ENCODE results near the gene TLE6.
A peak's percentile ranks its signal among the peaks of the same experiment; 100 is the strongest.
"Not testable (repeated sequence)": the region's sequence is repeated elsewhere in the genome, so short reads cannot be mapped to it uniquely, and the experiment has no call there.

TLE6 gene

DNA sequence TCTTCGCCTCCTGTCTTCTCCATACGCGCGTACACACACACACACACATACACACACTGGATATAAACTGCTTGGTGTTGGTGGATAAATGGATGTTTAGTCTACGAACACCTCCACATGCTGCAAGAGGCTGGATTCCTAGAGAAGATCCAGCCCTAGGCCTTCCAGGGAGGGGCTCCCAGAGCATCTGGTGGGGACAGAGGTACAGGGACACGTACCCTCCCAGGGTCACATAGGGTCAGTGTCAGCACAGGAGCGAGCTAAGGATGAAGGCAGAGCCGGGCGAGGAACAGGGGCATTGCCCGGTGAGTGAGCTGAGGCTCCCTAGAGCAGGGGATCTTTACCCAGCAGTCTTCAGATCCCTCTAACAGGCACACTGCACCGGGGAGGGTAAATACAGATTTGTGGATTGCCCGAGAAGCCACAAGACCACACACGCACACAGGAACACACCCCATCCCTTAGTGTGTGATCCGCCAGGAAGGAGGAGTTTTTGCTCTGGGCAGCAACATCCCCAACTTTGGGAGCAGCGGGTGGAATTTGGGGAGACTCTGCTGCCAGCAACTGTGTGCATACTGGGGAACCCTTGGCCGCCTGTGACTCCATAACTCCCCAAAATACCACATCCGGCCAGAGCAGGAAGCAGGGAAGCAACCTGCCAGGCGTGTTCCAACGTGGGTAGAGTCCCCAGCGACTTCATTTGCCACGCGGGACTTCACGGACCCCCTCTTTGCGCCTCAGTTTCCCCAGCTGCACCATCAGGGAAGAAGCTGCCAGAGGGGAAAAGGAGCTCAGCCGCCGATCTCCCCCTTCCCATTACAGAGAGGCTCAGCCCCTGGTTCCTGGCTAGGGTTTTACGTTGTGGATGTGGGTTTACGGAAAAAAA lies 57.5 kb downstream of the TLE6 start:
- peaks cover 5% of the 10 kb centered on the region for H3K4me1 ChIP-seq (ENCODE audit: insufficient read depth, low read length)
- H3K36me3 ChIP-seq (ENCODE audit: insufficient read depth, low read depth, low read length), result no peaks in the 10 kb centered on the region
- peak overlapping the region; percentile 48; the same call in 1 of the 2 replicates for H3K9ac ChIP-seq (ENCODE audit: low read depth, low read length)
- peaks cover 80% of the 10 kb centered on the region for H3K27me3 ChIP-seq (ENCODE audit: insufficient read depth, low read length)
- peak overlapping the region; percentile 68 for H3K4me3 ChIP-seq (ENCODE audit: low read length)
- H3K27ac ChIP-seq (ENCODE audit: low read length), result no peak overlapping the region
- no peaks in the 10 kb centered on the region for H3K9me3 ChIP-seq (ENCODE audit: insufficient read depth, low read depth, low read length)

DNA sequence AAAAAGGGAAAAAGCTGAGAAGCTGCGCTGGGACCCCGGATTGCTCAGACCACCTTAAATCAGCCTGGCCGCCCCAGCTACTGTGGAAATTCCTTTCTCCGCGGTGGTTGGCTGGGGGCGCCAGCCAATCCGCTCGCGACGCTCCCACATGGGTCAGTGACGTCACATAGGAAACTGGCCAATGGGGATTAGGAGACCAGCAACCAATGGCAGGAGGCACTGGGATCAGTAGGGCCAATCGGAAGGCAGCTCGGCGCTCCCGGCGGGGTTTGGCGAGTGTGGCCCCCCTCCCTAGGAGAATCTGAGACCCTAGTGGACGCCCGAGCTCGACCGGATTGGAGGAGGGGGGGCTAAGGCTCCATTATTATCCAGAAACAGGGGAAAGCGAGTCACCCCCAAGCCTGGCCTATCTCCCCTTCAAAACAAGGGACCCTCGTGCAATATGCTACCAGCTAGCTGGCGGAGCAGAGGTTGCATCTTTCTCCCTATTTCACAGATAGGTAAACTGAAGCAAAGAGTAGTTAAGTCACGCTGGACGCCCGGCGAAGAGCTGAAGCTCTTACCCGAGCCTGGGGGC lies 58.3 kb downstream of the TLE6 start:
- peak overlapping the region; percentile 34 for H3K27ac ChIP-seq (ENCODE audit: low read length)
- peaks cover 5% of the 10 kb centered on the region for H3K4me1 ChIP-seq (ENCODE audit: insufficient read depth, low read length)
- peaks cover 80% of the 10 kb centered on the region for H3K27me3 ChIP-seq (ENCODE audit: insufficient read depth, low read length)
- no peaks in the 10 kb centered on the region for H3K36me3 ChIP-seq (ENCODE audit: insufficient read depth, low read depth, low read length)
- peak overlapping the region; percentile 82 for H3K4me3 ChIP-seq (ENCODE audit: low read length)
- H3K9ac ChIP-seq (ENCODE audit: low read depth, low read length), result peak overlapping the region; percentile 73; the same call in 1 of the 2 replicates
- H3K9me3 ChIP-seq (ENCODE audit: insufficient read depth, low read depth, low read length), result no peaks in the 10 kb centered on the region

DNA sequence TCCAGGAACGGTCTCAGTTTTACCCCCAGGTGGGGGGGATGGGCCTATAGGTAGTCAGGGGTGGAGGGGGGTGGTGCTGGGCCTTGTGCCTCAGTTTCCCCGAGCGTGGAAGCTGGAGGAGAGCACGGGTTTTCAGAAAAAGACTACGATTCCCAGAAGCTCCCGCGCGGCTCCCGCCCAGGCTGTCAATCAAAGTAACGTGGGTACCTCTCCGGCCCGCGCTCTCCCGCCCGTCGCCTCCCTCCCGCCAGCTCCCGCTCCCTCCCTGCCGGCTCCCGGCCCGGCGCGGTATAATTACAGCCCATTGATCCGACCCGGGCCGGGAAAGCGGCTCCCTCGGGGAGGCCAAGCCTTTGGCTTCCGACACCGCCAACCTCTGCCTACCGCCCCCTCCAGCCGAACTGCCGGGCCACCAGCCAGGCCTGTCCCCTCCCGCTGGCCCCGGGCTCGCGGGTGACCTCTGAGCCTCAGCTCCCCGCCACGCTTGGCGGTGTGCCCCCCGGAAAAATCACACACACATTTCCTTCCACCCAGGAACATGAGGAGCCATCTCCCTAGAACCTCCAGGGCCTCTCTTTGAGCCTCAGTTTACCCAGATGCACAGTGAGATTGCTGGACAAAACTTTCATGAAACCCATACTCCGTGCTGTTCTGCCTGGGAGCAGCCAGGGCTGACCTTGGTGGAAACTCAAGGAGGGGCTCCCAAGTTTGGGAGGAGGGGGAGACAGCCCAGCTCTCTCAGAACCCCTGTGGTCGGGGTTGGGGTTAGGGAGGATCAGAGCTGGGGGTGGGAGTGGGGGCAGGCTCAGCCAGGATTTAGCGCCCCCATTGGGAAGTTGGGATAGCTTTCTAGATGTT lies 59.0 kb downstream of the TLE6 start:
- H3K9me3 ChIP-seq (ENCODE audit: insufficient read depth, low read depth, low read length), result no peaks in the 10 kb centered on the region
- H3K27me3 ChIP-seq (ENCODE audit: insufficient read depth, low read length), result peaks cover 77% of the 10 kb centered on the region
- H3K4me3 ChIP-seq (ENCODE audit: low read length), result peak overlapping the region; percentile 82
- peak overlapping the region; percentile 73; the same call in 1 of the 2 replicates for H3K9ac ChIP-seq (ENCODE audit: low read depth, low read length)
- H3K36me3 ChIP-seq (ENCODE audit: insufficient read depth, low read depth, low read length), result no peaks in the 10 kb centered on the region
- H3K4me1 ChIP-seq (ENCODE audit: insufficient read depth, low read length), result peaks cover 5% of the 10 kb centered on the region
- H3K27ac ChIP-seq (ENCODE audit: low read length), result peak overlapping the region; percentile 34

DNA sequence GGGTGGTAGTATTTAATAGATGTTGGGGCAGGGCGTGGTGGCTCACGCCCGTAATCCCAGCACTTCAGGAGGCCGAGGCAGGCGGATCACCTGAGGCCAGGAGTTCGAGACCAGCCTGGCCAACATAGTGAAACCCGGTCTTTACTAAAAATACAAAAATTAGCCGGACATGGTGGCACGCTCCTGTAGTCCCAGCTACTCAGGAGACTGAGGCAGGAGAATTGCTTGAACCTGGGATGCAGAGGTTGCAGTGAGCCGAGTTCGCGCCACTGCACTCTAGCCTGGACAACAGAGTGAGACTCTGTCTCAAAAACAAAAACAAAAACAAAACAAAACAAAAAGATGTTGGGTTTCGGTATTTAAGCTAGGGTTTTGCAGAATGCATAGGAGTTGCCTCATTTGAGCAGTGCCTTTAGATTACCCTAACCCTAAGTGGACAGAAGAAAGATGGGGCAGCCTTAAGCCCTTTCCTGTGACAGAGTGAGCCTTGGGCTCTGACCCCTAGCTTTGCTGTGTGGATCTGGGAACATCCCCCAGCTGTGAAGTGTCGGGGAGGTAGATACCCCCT lies 59.7 kb downstream of the TLE6 start:
- Histone ChIP-seq H3K4me3 (ENCODE audit: low read length) (peak overlapping the region; percentile 70; the same call in 1 of the 2 replicates), H3K27me3 (ENCODE audit: insufficient read depth, low read length) (peaks cover 75% of the 10 kb centered on the region)
- H3K4me1 ChIP-seq (ENCODE audit: insufficient read depth, low read length); H3K9ac ChIP-seq (ENCODE audit: low read depth, low read length); H3K9me3 ChIP-seq (ENCODE audit: insufficient read depth, low read depth, low read length); H3K36me3 ChIP-seq (ENCODE audit: insufficient read depth, low read depth, low read length); H3K27ac ChIP-seq (ENCODE audit: low read length): not testable (repeated sequence)

DNA sequence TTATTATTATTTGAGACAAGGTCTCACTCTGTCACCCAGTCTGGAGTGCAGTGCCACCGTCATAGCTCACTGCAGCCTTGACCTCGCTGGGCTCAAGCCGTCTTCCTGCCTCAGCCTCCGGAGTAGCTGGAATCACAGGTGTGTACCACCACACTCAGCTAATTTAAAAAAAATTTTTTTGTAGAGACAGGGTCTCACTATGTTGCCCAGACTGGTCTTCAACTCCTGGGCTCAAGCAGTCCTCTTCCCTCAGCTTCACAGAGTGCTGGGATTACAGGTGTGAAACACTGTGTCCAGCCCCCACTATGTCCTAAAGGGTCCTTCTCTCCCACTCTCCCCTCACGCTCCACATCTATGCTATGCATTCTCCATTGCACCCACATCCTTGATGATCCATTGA lies 60.9 kb downstream of the TLE6 start:
- no peaks in the 10 kb centered on the region for H3K36me3 ChIP-seq (ENCODE audit: insufficient read depth, low read depth, low read length)
- no peak overlapping the region for H3K9ac ChIP-seq (ENCODE audit: low read depth, low read length)
- no peak overlapping the region for H3K4me3 ChIP-seq (ENCODE audit: low read length)
- H3K4me1 ChIP-seq (ENCODE audit: insufficient read depth, low read length), result peaks cover 5% of the 10 kb centered on the region
- peaks cover 72% of the 10 kb centered on the region for H3K27me3 ChIP-seq (ENCODE audit: insufficient read depth, low read length)
- no peaks in the 10 kb centered on the region for H3K9me3 ChIP-seq (ENCODE audit: insufficient read depth, low read depth, low read length)
- H3K27ac ChIP-seq (ENCODE audit: low read length), result no peak overlapping the region

DNA sequence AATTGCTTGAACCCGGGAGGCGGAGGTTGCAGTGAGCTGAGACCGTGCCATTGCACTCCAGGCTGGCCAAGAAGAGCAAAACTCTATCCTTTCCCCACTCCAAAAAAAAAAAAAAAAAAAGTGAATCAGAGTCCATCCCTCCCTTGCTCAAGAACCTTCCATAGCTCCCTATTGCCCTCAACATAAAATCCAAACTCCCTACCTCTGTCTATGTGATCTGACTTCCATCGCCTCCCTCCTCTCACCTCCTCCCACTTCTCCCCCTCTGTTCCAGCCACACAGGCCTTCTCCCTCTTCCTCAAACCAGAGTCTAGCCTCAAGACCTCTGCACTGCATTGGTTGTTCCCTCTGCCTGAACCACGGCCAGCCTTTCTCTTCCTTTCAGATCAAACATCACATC lies 61.8 kb downstream of the TLE6 start:
- H3K4me3 ChIP-seq (ENCODE audit: low read length), result no peak overlapping the region
- peaks cover 5% of the 10 kb centered on the region for H3K4me1 ChIP-seq (ENCODE audit: insufficient read depth, low read length)
- peaks cover 67% of the 10 kb centered on the region for H3K27me3 ChIP-seq (ENCODE audit: insufficient read depth, low read length)
- no peak overlapping the region for H3K27ac ChIP-seq (ENCODE audit: low read length)
- no peaks in the 10 kb centered on the region for H3K36me3 ChIP-seq (ENCODE audit: insufficient read depth, low read depth, low read length)
- no peaks in the 10 kb centered on the region for H3K9me3 ChIP-seq (ENCODE audit: insufficient read depth, low read depth, low read length)
- H3K9ac ChIP-seq (ENCODE audit: low read depth, low read length), result no peak overlapping the region

DNA sequence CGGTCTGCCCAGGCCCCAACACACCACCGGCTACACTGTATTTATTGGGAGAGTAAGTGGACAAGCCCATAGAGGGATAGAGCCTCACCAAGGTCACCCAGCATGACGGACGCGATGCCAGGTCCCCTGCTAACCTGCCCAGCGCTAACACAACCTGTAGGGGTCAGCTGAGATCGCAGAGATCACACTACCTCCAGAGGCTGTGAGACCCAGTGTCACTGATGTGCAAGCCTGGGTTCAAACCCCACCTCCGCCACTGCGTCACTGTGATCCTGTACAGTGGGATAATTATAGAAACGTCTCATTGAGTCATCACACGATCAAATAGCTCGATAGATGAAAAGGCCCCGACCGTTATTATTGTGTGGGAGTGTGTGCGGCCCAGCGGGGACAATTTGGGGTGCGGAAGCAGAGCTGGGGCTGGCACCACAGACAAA lies 62.3 kb downstream of the TLE6 start:
- Histone ChIP-seq H3K36me3 (ENCODE audit: insufficient read depth, low read depth, low read length) (no peaks in the 10 kb centered on the region), H3K27ac (ENCODE audit: low read length) (no peak overlapping the region), H3K27me3 (ENCODE audit: insufficient read depth, low read length) (peaks cover 67% of the 10 kb centered on the region), H3K9ac (ENCODE audit: low read depth, low read length) (no peak overlapping the region), H3K4me3 (ENCODE audit: low read length) (no peak overlapping the region), H3K4me1 (ENCODE audit: insufficient read depth, low read length) (peaks cover under 1% of the 10 kb centered on the region), H3K9me3 (ENCODE audit: insufficient read depth, low read depth, low read length) (no peaks in the 10 kb centered on the region)

DNA sequence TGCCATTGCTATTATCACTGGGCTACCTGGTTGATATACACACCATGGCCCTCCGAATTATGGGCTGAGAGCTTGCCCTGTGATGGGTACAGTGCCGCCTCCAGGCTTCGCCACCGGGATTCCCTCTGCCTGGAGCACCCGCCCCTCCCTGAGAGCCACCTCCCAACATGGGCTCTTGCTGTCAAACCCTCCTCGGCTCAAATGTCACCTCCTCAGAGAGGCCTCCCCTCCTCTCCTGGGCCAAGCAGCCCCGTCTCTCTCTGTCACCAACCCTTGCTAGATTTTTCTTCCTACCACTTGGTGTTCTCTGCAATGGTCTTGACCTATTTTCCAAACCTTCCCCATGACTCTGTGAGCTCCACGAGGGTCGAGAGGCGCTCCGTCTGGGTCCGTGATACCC lies 64.0 kb downstream of the TLE6 start:
- peaks cover 77% of the 10 kb centered on the region for H3K27me3 ChIP-seq (ENCODE audit: insufficient read depth, low read length)
- peak overlapping the region; percentile 49; the same call in 1 of the 2 replicates for H3K4me3 ChIP-seq (ENCODE audit: low read length)
- H3K9ac ChIP-seq (ENCODE audit: low read depth, low read length), result no peak overlapping the region

DNA sequence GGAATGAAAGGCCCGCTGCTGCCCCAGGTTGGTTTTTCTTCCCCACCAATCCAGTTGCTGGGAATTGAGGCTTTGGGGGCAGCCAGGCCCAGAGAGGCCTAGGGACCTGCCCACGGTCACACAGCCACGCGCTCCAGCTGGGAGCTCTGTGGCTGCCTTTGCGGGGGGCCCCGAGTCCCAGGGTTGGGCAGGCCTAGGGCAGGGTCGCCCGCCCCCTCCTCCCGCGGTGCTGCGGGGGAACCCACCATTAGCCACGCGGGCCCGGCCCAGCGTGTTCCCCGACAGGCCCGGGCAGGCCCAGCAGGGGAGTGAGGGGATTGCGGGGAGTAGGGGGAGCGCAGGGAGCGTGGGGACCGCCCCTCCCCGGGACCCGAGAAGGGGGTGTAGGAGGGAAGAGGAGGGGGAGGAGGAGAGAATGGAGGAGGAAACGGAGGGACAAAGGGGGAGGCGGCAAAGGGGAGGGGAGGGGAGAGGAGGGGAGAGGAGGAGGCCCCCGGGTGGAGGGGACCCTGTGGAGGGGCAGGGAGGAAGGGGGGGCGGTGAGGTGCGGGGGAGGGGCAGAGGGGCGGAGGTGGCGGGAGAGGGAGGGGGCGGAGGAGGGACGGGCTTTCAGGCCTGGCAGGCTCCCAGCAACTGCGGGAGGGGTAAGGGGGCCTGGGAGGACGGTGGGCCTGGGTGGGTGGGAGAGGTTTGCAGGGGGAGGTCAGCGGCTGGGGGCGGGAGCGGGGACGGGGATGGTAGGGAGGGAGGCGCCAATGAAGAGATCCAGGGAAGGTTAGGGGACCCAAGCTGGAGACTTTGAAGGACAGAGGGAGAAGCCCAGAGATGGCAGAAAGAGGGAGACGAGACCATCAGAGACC lies 64.6 kb downstream of the TLE6 start:
- no peak overlapping the region for H3K9ac ChIP-seq (ENCODE audit: low read depth, low read length)
- no peaks in the 10 kb centered on the region for H3K9me3 ChIP-seq (ENCODE audit: insufficient read depth, low read depth, low read length)
- peaks cover 5% of the 10 kb centered on the region; the same call in 1 of the 2 replicates for H3K4me1 ChIP-seq (ENCODE audit: insufficient read depth, low read length)
- peak overlapping the region; percentile 54 for H3K4me3 ChIP-seq (ENCODE audit: low read length)
- no peak overlapping the region for H3K27ac ChIP-seq (ENCODE audit: low read length)
- peaks cover 76% of the 10 kb centered on the region for H3K27me3 ChIP-seq (ENCODE audit: insufficient read depth, low read length)
- H3K36me3 ChIP-seq (ENCODE audit: insufficient read depth, low read depth, low read length), result no peaks in the 10 kb centered on the region

More for the DNA sequence above, 64.0 kb downstream of the TLE6 start:
- H3K9me3 ChIP-seq (ENCODE audit: insufficient read depth, low read depth, low read length), result no peaks in the 10 kb centered on the region
- peaks cover 5% of the 10 kb centered on the region; the same call in 1 of the 2 replicates for H3K4me1 ChIP-seq (ENCODE audit: insufficient read depth, low read length)
- no peak overlapping the region for H3K27ac ChIP-seq (ENCODE audit: low read length)
- H3K36me3 ChIP-seq (ENCODE audit: insufficient read depth, low read depth, low read length), result no peaks in the 10 kb centered on the region

DNA sequence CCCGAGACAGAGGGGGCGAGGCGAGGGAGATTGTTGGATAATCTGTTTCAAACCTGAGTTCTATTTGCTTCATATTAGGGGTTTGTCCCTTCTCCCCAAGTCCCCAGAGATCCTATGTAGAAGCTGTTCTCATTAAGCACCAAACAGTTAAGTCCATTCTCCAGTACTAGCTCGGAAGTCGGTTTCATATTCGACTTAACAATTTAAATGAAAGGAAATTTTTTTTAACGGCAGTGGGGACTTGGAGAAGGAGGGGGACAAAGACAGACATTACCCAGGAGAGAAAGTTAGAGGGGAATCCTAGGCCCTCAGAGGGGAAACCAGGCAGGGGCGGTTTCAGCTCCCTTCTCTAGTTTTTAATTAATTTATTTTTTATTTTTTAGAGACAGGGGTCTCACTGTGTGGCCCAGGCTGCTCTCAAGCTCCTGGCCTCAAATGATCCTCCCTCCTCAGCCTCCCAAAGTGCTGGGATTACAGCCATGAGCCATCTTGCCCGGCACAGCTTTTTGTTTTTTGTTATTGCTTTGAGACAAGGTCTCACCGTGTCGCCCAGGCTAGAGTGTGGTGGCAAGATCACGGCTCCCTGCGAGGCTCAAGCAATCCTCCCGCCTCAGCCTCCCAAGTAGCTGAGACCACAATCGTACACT lies 65.4 kb downstream of the TLE6 start:
- H3K36me3 ChIP-seq (ENCODE audit: insufficient read depth, low read depth, low read length), result no peaks in the 10 kb centered on the region
- no peak overlapping the region for H3K9ac ChIP-seq (ENCODE audit: low read depth, low read length)
- H3K27ac ChIP-seq (ENCODE audit: low read length), result no peak overlapping the region
- no peaks in the 10 kb centered on the region for H3K9me3 ChIP-seq (ENCODE audit: insufficient read depth, low read depth, low read length)
- peaks cover 5% of the 10 kb centered on the region; the same call in 1 of the 2 replicates for H3K4me1 ChIP-seq (ENCODE audit: insufficient read depth, low read length)
- peaks cover 71% of the 10 kb centered on the region for H3K27me3 ChIP-seq (ENCODE audit: insufficient read depth, low read length)
- peak overlapping the region; percentile 54 for H3K4me3 ChIP-seq (ENCODE audit: low read length)

Data from iPS-20b (cell line).